VCaP (cell line): ENCODE data around the gene TGFBI.

Experiments
- H3K27ac ChIP-seq: fragments of 450-650 bp; 2 replicates; pipeline ENCODE4 v1.5.1; 2017
- TF ChIP-seq, protein P1 (sequence below): fragments of 450-650 bp; conservative IDR thresholded peaks from 2 replicates; pipeline ENCODE4 v1.5.1; 2017; ENCODE audit warnings: mild to moderate bottlenecking, moderate library complexity

Gene TGFBI

DNA sequence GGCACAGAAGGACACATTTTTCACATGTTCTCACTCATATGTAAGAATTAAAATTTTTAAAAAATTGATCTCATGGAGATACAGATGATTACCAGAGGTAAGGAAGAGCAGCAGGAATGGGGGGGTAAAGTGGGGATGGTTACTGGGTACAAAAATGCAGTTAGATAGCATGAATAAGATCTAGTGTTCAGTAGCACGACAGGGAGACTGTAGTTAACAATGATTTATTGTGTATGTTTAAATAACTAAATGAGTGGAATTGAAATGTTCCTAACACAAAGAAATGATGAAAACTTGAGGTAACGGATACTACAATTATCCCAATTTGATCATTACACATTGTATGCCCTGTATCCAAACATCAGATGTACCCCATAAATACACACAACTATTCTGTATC lies 15.2 kb upstream of the TGFBI start:
- TF ChIP-seq, protein P1, sequence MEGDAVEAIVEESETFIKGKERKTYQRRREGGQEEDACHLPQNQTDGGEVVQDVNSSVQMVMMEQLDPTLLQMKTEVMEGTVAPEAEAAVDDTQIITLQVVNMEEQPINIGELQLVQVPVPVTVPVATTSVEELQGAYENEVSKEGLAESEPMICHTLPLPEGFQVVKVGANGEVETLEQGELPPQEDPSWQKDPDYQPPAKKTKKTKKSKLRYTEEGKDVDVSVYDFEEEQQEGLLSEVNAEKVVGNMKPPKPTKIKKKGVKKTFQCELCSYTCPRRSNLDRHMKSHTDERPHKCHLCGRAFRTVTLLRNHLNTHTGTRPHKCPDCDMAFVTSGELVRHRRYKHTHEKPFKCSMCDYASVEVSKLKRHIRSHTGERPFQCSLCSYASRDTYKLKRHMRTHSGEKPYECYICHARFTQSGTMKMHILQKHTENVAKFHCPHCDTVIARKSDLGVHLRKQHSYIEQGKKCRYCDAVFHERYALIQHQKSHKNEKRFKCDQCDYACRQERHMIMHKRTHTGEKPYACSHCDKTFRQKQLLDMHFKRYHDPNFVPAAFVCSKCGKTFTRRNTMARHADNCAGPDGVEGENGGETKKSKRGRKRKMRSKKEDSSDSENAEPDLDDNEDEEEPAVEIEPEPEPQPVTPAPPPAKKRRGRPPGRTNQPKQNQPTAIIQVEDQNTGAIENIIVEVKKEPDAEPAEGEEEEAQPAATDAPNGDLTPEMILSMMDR: no peak
- H3K27ac ChIP-seq: no peak overlapping the region

DNA sequence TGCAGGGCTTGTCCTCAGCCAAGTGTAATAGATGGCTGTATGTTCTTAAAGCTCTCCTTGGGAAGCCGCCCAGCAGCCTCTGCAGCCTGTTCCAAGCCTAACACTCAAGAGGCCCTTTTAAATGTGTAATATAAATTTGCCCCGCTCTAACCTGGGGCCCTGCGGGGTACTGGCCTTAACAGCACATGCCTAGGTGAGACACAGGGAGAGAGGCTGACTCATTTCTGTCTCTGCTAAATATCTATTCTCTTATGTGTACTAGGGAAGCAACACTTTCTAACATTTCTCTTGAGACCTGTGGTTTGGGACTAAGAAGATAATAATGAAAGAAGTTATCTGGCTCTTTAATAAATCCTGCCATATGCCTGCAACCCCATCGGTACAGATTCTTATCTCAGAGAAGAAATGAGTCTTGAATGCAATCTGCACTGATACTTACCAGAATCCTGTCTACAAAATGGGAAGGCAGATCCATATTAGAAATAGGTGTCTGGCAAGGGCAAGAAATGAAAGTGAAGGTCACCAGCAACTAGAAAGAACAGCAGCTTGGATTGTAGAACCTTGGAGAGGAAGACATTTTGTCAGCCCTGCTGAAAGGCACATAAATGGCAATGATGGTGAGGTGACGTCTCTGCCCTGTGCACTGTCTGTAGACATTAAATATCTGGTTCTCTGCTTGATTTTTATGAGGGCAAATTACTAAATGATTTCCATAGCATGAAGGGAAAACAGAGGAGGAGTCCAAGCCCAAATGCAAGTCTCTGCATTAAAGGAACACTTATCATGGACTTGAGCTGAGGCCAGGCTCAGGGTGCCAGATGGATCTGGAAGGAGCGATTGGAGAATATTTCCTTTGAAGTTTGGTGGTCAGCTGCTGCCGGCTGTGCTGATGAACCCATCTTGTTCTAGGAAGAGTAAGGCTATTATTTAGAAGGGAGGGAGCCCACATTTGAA lies 14.5 kb upstream of the TGFBI start:
- TF ChIP-seq, protein P1: no peak
- H3K27ac ChIP-seq: no peak overlapping the region

DNA sequence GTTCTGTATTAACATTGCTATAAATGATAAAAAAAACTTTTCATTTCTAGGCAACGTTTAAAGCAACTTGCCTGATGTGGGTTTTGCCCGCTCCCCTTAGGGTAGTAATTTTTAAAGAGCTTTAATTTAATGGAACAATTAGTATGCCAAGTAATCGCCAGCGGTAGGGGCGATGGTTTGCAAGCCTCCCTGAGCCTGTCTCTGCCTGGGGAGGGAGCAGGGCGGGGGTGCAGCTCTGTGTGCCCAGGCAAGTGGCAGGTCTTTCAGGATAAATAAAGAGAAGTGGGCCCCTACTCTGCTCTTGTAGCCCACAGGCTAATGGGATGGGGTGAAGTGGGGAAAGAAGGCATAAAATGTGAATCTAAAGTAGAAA lies 13.8 kb upstream of the TGFBI start:
- TF ChIP-seq, protein P1: no peak
- H3K27ac ChIP-seq: no peak overlapping the region

DNA sequence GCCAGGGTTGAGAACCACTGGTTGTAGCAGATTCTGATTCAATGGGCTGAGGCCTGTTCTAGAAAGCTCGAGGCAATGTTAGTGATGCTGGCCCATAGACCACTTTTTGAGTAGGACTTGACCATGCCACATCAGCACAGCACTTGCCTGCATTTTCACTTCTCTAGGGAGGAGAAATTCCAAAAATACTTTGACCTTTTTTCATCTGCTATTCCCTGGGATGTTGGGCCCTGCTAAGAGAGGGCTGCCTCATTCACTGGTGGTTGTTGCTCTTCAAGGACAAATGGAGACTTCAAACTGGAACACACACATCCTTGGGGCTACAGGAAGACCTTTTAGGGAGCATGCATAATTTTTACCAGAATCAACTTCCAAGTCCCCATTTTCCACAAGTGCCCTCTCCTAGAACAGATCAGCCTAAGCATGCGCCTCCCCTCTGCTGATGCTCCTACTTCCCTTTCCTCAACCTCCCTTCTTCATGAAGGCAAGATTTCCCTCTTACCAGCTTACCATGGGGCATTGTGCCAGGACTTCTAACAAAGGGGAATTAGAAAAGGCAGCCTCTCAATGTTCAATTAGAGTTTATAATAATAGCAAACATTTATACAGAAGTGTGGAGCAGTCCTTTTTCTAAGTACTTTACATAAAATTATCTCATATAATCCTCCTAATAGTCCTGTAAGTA lies 12.7 kb upstream of the TGFBI start:
- H3K27ac ChIP-seq: no peak overlapping the region
- TF ChIP-seq, protein P1: no peak

DNA sequence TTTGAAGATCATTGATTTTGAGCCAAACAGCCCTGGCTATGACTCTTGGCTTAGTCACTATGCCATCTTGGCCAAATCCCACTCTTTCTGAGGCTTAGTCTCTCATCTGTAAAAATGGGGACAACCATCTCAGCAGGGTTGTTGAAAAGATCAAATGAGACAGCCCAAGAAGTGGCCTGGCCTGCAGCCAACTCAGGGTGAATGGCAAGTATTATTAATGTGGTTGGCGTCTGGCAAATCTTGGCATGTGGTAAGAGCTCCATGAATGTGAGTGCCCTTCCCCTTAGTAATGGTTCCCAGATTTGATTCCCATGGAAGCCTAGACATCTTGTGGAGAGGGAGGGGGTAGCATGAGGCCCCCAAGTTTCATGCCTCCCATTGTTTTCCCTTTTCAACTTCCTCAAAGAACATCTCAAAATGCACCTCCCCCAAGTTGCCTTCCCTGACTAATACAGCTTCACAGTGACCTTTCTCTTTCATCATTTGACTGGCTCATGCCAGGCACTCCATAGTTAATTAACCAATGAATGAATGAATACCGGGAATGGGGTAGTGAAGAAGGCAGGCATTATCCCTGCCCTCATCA lies 11.8 kb upstream of the TGFBI start:
- TF ChIP-seq, protein P1: no peak
- H3K27ac ChIP-seq: no peak overlapping the region

- TF ChIP-seq, protein P1: no peak
- H3K27ac ChIP-seq: no peak overlapping the region
These were observed 9.7 kb upstream of the TGFBI start for GRCh38 chr5:136018814-136019783.
